Vagina (tissue), 2 donors: Measurements from ENCODE around the gene UCN. TPM values are rescaled to one million over a fixed set of nuclear protein-coding genes. Genes with fewer than 3 reads are reported as not detected.

Experiments used
- DNase-seq, 2 donors: peaks; one replicate each; pipeline ENCODE4 v3.0.0-alpha.2; 2017; ENCODE audit errors: extremely low spot score in 2 of 2
- H3K27ac ChIP-seq: fragments of 200-600 bp; sonication (generic); one replicate; pipeline ENCODE4 v1.5.1; 2019
- H3K27me3 ChIP-seq: fragments of 200-600 bp; sonication (generic); one replicate; pipeline ENCODE4 v1.5.1; 2019
- H3K36me3 ChIP-seq, 2 donors: fragments of 200-600 bp; sonication (generic); one replicate each; pipeline ENCODE4 v1.5.1; 2017 to 2019
- H3K4me1 ChIP-seq: fragments of 200-600 bp; sonication (generic); one replicate; pipeline ENCODE4 v1.5.1; 2019
- H3K4me3 ChIP-seq, 2 donors: fragments of 200-600 bp; sonication (generic); 1 replicate in 1 of 2; 2 replicates in 1 of 2; pipeline ENCODE4 v1.5.1; 2016 to 2019
- H3K9me3 ChIP-seq: fragments of 200-600 bp; sonication (generic); one replicate; pipeline ENCODE4 v1.5.1; 2019
- CTCF ChIP-seq, 3 experiments: fragments of 450-650 bp in 2 of 3; fragments of 200-600 bp in 1 of 3; sonication (generic) in 1 of 3; IDR thresholded peaks; one replicate each; pipeline ENCODE4 v1.5.1; 2017 to 2019; ENCODE audit warnings: antibody characterized with exemption in 3 of 3, mild to moderate bottlenecking in 2 of 3, moderate library complexity in 2 of 3
- POLR2A ChIP-seq, 2 donors: fragments of 450-650 bp; IDR thresholded peaks; one replicate each; pipeline ENCODE4 v1.6.1; 2017; ENCODE audit warnings: antibody characterized with exemption in 2 of 2, mild to moderate bottlenecking in 2 of 2, moderate library complexity in 2 of 2
- POLR2AphosphoS5 ChIP-seq, 2 donors: sonication (generic); formaldehyde crosslinking; IDR thresholded peaks; one replicate each; pipeline ENCODE4 v1.9.0; 2017; ENCODE audit warnings: antibody characterized with exemption in 2 of 2, mild to moderate bottlenecking in 2 of 2, low read depth in 1 of 2; ENCODE audit not compliant: insufficient read depth in 1 of 2
- intact Hi-C: fragments of 100-400 bp; cut with DNase I; formaldehyde crosslinking; loops from one replicate; pipeline ENCODE4 v1.15.1; 2023
- total RNA-seq: library from RNA; depleted of rRNA; stranded (reverse); fragments of >200 nt; gene quantifications from one replicate; pipeline ENCODE4 v1.2.3, GENCODE V29; 2016

UCN gene
- total RNA-seq, 1 donor from 2014 or later, result 3.2 TPM

DNA sequence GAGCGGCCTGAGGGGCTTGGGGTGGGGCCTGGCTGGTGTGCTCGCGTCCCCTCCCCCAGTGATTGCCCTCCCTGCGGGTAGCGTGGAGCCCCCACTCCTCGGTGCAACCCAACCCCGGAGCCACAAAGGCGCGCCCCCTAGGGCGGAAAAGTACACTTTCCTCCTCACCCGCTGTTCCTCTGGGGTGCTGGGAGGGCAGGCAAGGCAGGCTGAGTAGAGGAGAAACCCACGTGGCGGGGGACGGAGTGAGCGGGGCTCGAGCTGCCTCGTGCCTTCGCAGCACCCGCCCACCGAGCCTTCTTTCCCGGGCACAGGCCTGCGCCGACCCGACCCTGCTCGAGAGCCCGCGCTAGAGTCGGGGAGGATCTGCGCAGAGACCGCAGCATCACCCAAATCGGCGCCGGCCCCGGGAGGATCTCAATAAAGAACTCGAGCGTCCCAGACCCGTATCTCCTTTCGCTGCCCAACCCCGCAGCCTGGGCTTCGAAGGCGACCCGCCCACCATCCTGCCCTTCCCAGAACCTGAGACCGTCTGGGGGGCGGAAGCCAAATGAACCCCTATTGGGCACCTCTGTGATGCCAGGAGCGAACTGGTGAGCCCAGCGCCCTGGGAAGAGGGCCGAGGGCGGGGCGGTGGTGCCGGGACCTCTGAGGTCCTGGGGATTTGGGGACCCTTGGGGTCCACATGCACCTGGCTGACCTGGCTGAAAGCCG is 1.5 kb downstream of the UCN start:
- no peak overlapping the region for H3K4me3 ChIP-seq
- intact Hi-C loops, result no loop called here
- no peaks in the 10 kb centered on the region for H3K9me3 ChIP-seq
- no peak for DNase-seq
- H3K27me3 ChIP-seq, result peaks cover 22% of the 10 kb centered on the region
- peaks cover 23% of the 10 kb centered on the region for H3K4me1 ChIP-seq
- H3K27ac ChIP-seq, result no peak overlapping the region
- TF ChIP-seq CTCF (IDR thresholded peaks at IDR 0.05) (no peak), POLR2A (IDR thresholded peaks at IDR 0.05) (no peak), POLR2AphosphoS5 (IDR thresholded peaks at IDR 0.05; ENCODE audit: insufficient read depth in 1 of 2, low read depth in 1 of 2) (no peak)
- H3K36me3 ChIP-seq, result peaks cover 0 to 12% of the 10 kb centered on the region in 2 donors

- DNase-seq, result no peak
- no peak overlapping the region for H3K27ac ChIP-seq
- TF ChIP-seq CTCF (IDR thresholded peaks at IDR 0.05) (no peak), POLR2A (IDR thresholded peaks at IDR 0.05) (no peak), POLR2AphosphoS5 (IDR thresholded peaks at IDR 0.05; ENCODE audit: insufficient read depth in 1 of 2, low read depth in 1 of 2) (no peak)
- H3K36me3 ChIP-seq, result peaks cover 0 to 6% of the 10 kb centered on the region in 2 donors
- no peaks in the 10 kb centered on the region for H3K9me3 ChIP-seq
- H3K4me1 ChIP-seq, result peaks cover 23% of the 10 kb centered on the region
- H3K4me3 ChIP-seq, result no peak overlapping the region
- H3K27me3 ChIP-seq, result peaks cover 22% of the 10 kb centered on the region
- intact Hi-C loops, result no loop called here
These were observed 2.1 kb downstream of the UCN start for GRCh38 chr2:27306136-27306535.

GRCh38 chr2:27305516-27305915 is 2.7 kb downstream of the UCN start:
- H3K27ac ChIP-seq, result no peak overlapping the region
- no peaks in the 10 kb centered on the region for H3K9me3 ChIP-seq
- TF ChIP-seq POLR2AphosphoS5 (IDR thresholded peaks at IDR 0.05; ENCODE audit: insufficient read depth in 1 of 2, low read depth in 1 of 2), result no peak
- TF ChIP-seq POLR2A (IDR thresholded peaks at IDR 0.05), result no peak
- no peak for TF ChIP-seq CTCF (IDR thresholded peaks at IDR 0.05)
- DNase-seq, result no peak
- peaks cover 23% of the 10 kb centered on the region for H3K4me1 ChIP-seq
- intact Hi-C loops, result no loop called here
- H3K27me3 ChIP-seq, result peaks cover 22% of the 10 kb centered on the region
- H3K4me3 ChIP-seq, result no peak overlapping the region
- H3K36me3 ChIP-seq, result peaks cover 0 to 6% of the 10 kb centered on the region in 2 donors

DNA sequence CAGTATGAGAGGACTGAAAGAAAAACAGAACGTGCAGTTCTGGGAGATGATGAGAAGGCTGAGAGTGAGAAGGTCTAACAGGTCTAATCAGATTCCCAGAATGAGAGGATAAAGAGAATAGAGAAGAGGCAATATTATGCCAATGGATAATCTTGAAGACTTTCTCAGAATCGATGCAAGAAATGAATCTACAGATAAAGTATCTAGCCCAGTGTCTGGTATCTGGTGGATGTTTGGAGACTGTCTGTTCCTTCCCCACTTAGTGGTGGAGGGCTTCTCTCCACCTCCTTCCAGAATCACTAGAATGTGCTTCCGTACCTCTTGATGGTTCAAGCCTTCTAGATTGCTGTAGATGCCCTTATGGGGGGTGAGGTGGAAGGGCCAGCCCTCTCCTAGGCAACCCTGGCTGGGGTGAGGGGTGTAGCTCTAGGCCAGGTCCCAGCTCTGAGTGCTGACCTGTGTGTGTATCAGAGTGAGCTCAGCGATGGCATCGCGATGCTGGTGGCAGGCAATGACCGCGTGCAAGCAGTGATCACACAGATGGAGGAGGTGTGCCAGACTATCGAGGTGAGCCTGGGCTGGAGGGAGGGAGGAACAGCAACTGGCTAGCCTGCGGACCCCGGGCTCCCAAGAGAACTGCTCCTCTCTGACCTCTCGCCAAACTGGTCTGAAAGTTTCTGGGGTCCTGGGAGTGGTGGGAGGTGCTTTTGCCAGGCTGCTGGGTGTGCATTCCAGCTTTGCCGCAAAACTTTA is 3.6 kb downstream of the UCN start:
- H3K27me3 ChIP-seq, result peaks cover 22% of the 10 kb centered on the region
- peaks cover 23% of the 10 kb centered on the region for H3K4me1 ChIP-seq
- peaks cover 0 to 4% of the 10 kb centered on the region in 2 donors for H3K36me3 ChIP-seq
- intact Hi-C loops, result no loop called here
- H3K27ac ChIP-seq, result no peak overlapping the region
- TF ChIP-seq POLR2A (IDR thresholded peaks at IDR 0.05), result no peak
- no peak for TF ChIP-seq CTCF (IDR thresholded peaks at IDR 0.05)
- TF ChIP-seq POLR2AphosphoS5 (IDR thresholded peaks at IDR 0.05; ENCODE audit: insufficient read depth in 1 of 2, low read depth in 1 of 2), result no peak
- H3K4me3 ChIP-seq, result no peak overlapping the region
- DNase-seq, result no peak
- H3K9me3 ChIP-seq, result no peaks in the 10 kb centered on the region
